ENCODE results near the gene DCAF15. TPM values are rescaled to one million over a fixed set of nuclear protein-coding genes. Genes with fewer than 3 reads are reported as not detected.
A peak's percentile ranks its signal among the peaks of the same experiment; 100 is the strongest.

The DCAF15 gene
- total RNA-seq, 5 donors from 2014 or later (not counting 1 experiment from before 2014, with no cell fraction given) = 67.3 to 118 (median 110) TPM

GRCh38 chr19:13976446-13976845 lies 24.1 kb downstream of the DCAF15 start:
- ATAC-seq (replicated peaks in 1 of 4) = no peak
- Histone ChIP-seq H3K36me3 (ENCODE audit: control insufficient read depth in 2 of 2, extremely low read depth in 1 of 2, insufficient read depth in 1 of 2, low read length in 1 of 2) (peaks cover 7 to 26% of the 10 kb centered on the region in 2 donors), H3K4me1 (ENCODE audit: control insufficient read depth in 1 of 2, extremely low read depth in 1 of 2, insufficient read depth in 2 of 2, low read length in 2 of 2) (peaks cover 15 to 38% of the 10 kb centered on the region in 2 experiments), H3K27ac (ENCODE audit: low read length) (no peak overlapping the region), H3K4me3 (ENCODE audit: control insufficient read depth in 1 of 2, extremely low read depth in 1 of 2, low read length in 1 of 2) (no peak overlapping the region), H3K9me3 (no peaks in the 10 kb centered on the region), H3K27me3 (replicated peaks in 1 of 2; ENCODE audit: control insufficient read depth in 2 of 2, extremely low read depth in 1 of 2, insufficient read depth in 2 of 2, low read length in 1 of 2) (no peaks in the 10 kb centered on the region)
- Mint-ChIP-seq H3K27ac (peak overlapping the region in 1 of 2 donors; percentile 39), H3K36me3 (peaks cover 25% of the 10 kb centered on the region), H3K9me3 (no peaks in the 10 kb centered on the region), H3K4me1 (peaks cover 17 to 25% (median 24%) of the 10 kb centered on the region in 3 donors), H3K27me3 (no peaks in the 10 kb centered on the region), H3K4me3 (no peak overlapping the region)
- no peak for DNase-seq
- 100% methylated on average over 7 of the region's 12 CpGs for WGBS (ENCODE audit: insufficient coverage)
- ChIA-PET POLR2A (no interaction called here), CTCF (no interaction called here)

GRCh38 chr19:13977803-13978202 lies 25.5 kb downstream of the DCAF15 start:
- Histone ChIP-seq H3K27me3 (replicated peaks in 1 of 2; ENCODE audit: control insufficient read depth in 2 of 2, extremely low read depth in 1 of 2, insufficient read depth in 2 of 2, low read length in 1 of 2) (no peaks in the 10 kb centered on the region), H3K36me3 (ENCODE audit: control insufficient read depth in 2 of 2, extremely low read depth in 1 of 2, insufficient read depth in 1 of 2, low read length in 1 of 2) (peaks cover 7 to 22% of the 10 kb centered on the region in 2 donors), H3K4me3 (ENCODE audit: control insufficient read depth in 1 of 2, extremely low read depth in 1 of 2, low read length in 1 of 2) (no peak overlapping the region), H3K4me1 (ENCODE audit: control insufficient read depth in 1 of 2, extremely low read depth in 1 of 2, insufficient read depth in 2 of 2, low read length in 2 of 2) (peaks cover 22 to 51% of the 10 kb centered on the region in 2 experiments), H3K9me3 (no peaks in the 10 kb centered on the region), H3K27ac (ENCODE audit: low read length) (no peak overlapping the region)
- no peak for DNase-seq
- Mint-ChIP-seq H3K4me3 (peak overlapping the region in 1 of 3 donors; percentile 57), H3K36me3 (peaks cover 24% of the 10 kb centered on the region), H3K9me3 (no peaks in the 10 kb centered on the region), H3K27ac (peak overlapping the region in 1 of 2 donors; percentile 79), H3K27me3 (no peaks in the 10 kb centered on the region), H3K4me1 (peaks cover 18 to 38% (median 36%) of the 10 kb centered on the region in 3 donors)
- ChIA-PET POLR2A (interaction anchor here in 1 of 2 donors (0.6 to 0.9 kb wide), 3 partner anchors 8 to 29 kb away, joined by 4 to 8 read pairs (median 5); no protein-coding TSS in a partner anchor), CTCF (interaction anchor here in 1 of 2 donors (0.7 to 1.0 kb wide), 2 partner anchors 40 to 159 kb away, joined by 3 read pairs; partner anchors contain the start of genes ASF1B and PODNL1)
- WGBS (ENCODE audit: insufficient coverage) = 99% methylated on average over 11 of the region's 12 CpGs
- ATAC-seq (replicated peaks in 1 of 4) = no peak

GRCh38 chr19:13978351-13979243 lies 26.3 kb downstream of the DCAF15 start:
- no peaks in the 10 kb centered on the region for H3K9me3 ChIP-seq
- peak; percentile 28 to 40 (median 33) for ATAC-seq (replicated peaks in 1 of 4)
- Mint-ChIP-seq H3K9me3 (no peaks in the 10 kb centered on the region), H3K27ac (peak overlapping the region in 1 of 2 donors; percentile 79), H3K4me1 (peaks cover 22 to 44% (median 43%) of the 10 kb centered on the region in 3 donors), H3K4me3 (peak overlapping the region in 2 of 3 donors; percentile 31 to 57), H3K27me3 (no peaks in the 10 kb centered on the region), H3K36me3 (peaks cover 21% of the 10 kb centered on the region)
- H3K27me3 ChIP-seq (replicated peaks in 1 of 2; ENCODE audit: control insufficient read depth in 2 of 2, extremely low read depth in 1 of 2, insufficient read depth in 2 of 2, low read length in 1 of 2) = no peaks in the 10 kb centered on the region
- H3K4me3 ChIP-seq (ENCODE audit: control insufficient read depth in 1 of 2, extremely low read depth in 1 of 2, low read length in 1 of 2) = peak overlapping the region in 1 of 2 donors; percentile 56
- H3K36me3 ChIP-seq (ENCODE audit: control insufficient read depth in 2 of 2, extremely low read depth in 1 of 2, insufficient read depth in 1 of 2, low read length in 1 of 2) = peaks cover 7 to 17% of the 10 kb centered on the region in 2 donors
- peaks cover 28 to 57% of the 10 kb centered on the region in 2 experiments for H3K4me1 ChIP-seq (ENCODE audit: control insufficient read depth in 1 of 2, extremely low read depth in 1 of 2, insufficient read depth in 2 of 2, low read length in 2 of 2)
- DNase-seq = peak in 3 of 35 experiments; percentile 19 to 30 (median 27)
- H3K27ac ChIP-seq (ENCODE audit: low read length) = peak overlapping the region; percentile 53
- ChIA-PET POLR2A (interaction anchor here in 1 of 2 donors (0.9 kb wide), 1 partner anchor 26 kb away, joined by 8 read pairs; no protein-coding TSS in a partner anchor), CTCF (interaction anchor here in 1 of 2 donors (1.0 kb wide), 1 partner anchor 158 kb away, joined by 3 read pairs; the partner anchor contains the start of gene ASF1B)
- WGBS (ENCODE audit: insufficient coverage) = 49% methylated on average over 70 of the region's 74 CpGs

- Mint-ChIP-seq H3K4me1 (peaks cover 18 to 44% (median 42%) of the 10 kb centered on the region in 3 donors), H3K27ac (peak overlapping the region in 1 of 2 donors; percentile 73), H3K9me3 (no peaks in the 10 kb centered on the region), H3K36me3 (peaks cover 17% of the 10 kb centered on the region), H3K27me3 (no peaks in the 10 kb centered on the region), H3K4me3 (peak overlapping the region in 2 of 3 donors; percentile 9 to 57)
- WGBS (ENCODE audit: insufficient coverage) = 60% methylated on average over 5 of the region's 12 CpGs
- Histone ChIP-seq H3K36me3 (ENCODE audit: control insufficient read depth in 2 of 2, extremely low read depth in 1 of 2, insufficient read depth in 1 of 2, low read length in 1 of 2) (peaks cover 7 to 13% of the 10 kb centered on the region in 2 donors), H3K4me3 (ENCODE audit: control insufficient read depth in 1 of 2, extremely low read depth in 1 of 2, low read length in 1 of 2) (peak overlapping the region in 1 of 2 donors; percentile 56), H3K9me3 (no peaks in the 10 kb centered on the region), H3K4me1 (ENCODE audit: control insufficient read depth in 1 of 2, extremely low read depth in 1 of 2, insufficient read depth in 2 of 2, low read length in 2 of 2) (peaks cover 33 to 56% of the 10 kb centered on the region in 2 experiments), H3K27me3 (replicated peaks in 1 of 2; ENCODE audit: control insufficient read depth in 2 of 2, extremely low read depth in 1 of 2, insufficient read depth in 2 of 2, low read length in 1 of 2) (no peaks in the 10 kb centered on the region), H3K27ac (ENCODE audit: low read length) (peak overlapping the region; percentile 53)
- ATAC-seq (replicated peaks in 1 of 4) (no peak), DNase-seq (no peak)
- CTCF ChIA-PET = no interaction called here
- POLR2A ChIA-PET = no interaction called here
Observed at GRCh38 chr19:13979244-13979615, 26.9 kb downstream of the DCAF15 start.

GRCh38 chr19:13979686-13980085 lies 27.4 kb downstream of the DCAF15 start:
- no peaks in the 10 kb centered on the region for H3K27me3 ChIP-seq (replicated peaks in 1 of 2; ENCODE audit: control insufficient read depth in 2 of 2, extremely low read depth in 1 of 2, insufficient read depth in 2 of 2, low read length in 1 of 2)
- CTCF ChIA-PET = no interaction called here
- DNase-seq (no peak), ATAC-seq (replicated peaks in 1 of 4) (no peak)
- WGBS (ENCODE audit: insufficient coverage) = 77% methylated on average over 5 of the region's 12 CpGs
- peaks cover 38 to 57% of the 10 kb centered on the region in 2 experiments for H3K4me1 ChIP-seq (ENCODE audit: control insufficient read depth in 1 of 2, extremely low read depth in 1 of 2, insufficient read depth in 2 of 2, low read length in 2 of 2)
- POLR2A ChIA-PET = no interaction called here
- peak overlapping the region in 2 of 3 donors; percentile 6 to 57 for H3K4me3 Mint-ChIP-seq
- no peaks in the 10 kb centered on the region for H3K27me3 Mint-ChIP-seq
- H3K27ac ChIP-seq (ENCODE audit: low read length) = no peak overlapping the region
- peaks cover 7 to 13% of the 10 kb centered on the region in 2 donors for H3K36me3 ChIP-seq (ENCODE audit: control insufficient read depth in 2 of 2, extremely low read depth in 1 of 2, insufficient read depth in 1 of 2, low read length in 1 of 2)
- H3K4me1 Mint-ChIP-seq = peaks cover 18 to 45% (median 42%) of the 10 kb centered on the region in 3 donors
- H3K4me3 ChIP-seq (ENCODE audit: control insufficient read depth in 1 of 2, extremely low read depth in 1 of 2, low read length in 1 of 2) = peak overlapping the region in 1 of 2 donors; percentile 27
- H3K9me3 ChIP-seq = no peaks in the 10 kb centered on the region
- peak overlapping the region in 1 of 2 donors; percentile 73 for H3K27ac Mint-ChIP-seq
- no peaks in the 10 kb centered on the region for H3K9me3 Mint-ChIP-seq
- H3K36me3 Mint-ChIP-seq = peaks cover 14% of the 10 kb centered on the region

GRCh38 chr19:13980340-13980739 lies 28.0 kb downstream of the DCAF15 start:
- ATAC-seq (replicated peaks in 1 of 4) = no peak
- POLR2A ChIA-PET = no interaction called here
- Histone ChIP-seq H3K9me3 (no peaks in the 10 kb centered on the region), H3K4me3 (ENCODE audit: control insufficient read depth in 1 of 2, extremely low read depth in 1 of 2, low read length in 1 of 2) (no peak overlapping the region), H3K27ac (ENCODE audit: low read length) (no peak overlapping the region), H3K36me3 (ENCODE audit: control insufficient read depth in 2 of 2, extremely low read depth in 1 of 2, insufficient read depth in 1 of 2, low read length in 1 of 2) (peaks cover 7 to 13% of the 10 kb centered on the region in 2 donors), H3K4me1 (ENCODE audit: control insufficient read depth in 1 of 2, extremely low read depth in 1 of 2, insufficient read depth in 2 of 2, low read length in 2 of 2) (peaks cover 44 to 64% of the 10 kb centered on the region in 2 experiments), H3K27me3 (replicated peaks in 1 of 2; ENCODE audit: control insufficient read depth in 2 of 2, extremely low read depth in 1 of 2, insufficient read depth in 2 of 2, low read length in 1 of 2) (no peaks in the 10 kb centered on the region)
- Mint-ChIP-seq H3K4me3 (no peak overlapping the region), H3K27ac (no peak overlapping the region), H3K36me3 (peaks cover 10% of the 10 kb centered on the region), H3K9me3 (no peaks in the 10 kb centered on the region), H3K27me3 (no peaks in the 10 kb centered on the region), H3K4me1 (peaks cover 25 to 52% (median 48%) of the 10 kb centered on the region in 3 donors)
- no peak for DNase-seq
- 95% methylated on average over 11 of the region's 15 CpGs for WGBS (ENCODE audit: insufficient coverage)
- CTCF ChIA-PET = no interaction called here

All from T-cell (primary cell).